Esophagus muscularis mucosa (tissue), 3 donors: Measurements from ENCODE around the gene CD69.

ENCODE experiments used
- CTCF ChIP-seq, 3 experiments: fragments of 200-600 bp in 2 of 3; fragments of 450-650 bp in 1 of 3; sonication (generic) in 2 of 3; IDR thresholded peaks; one replicate each; pipeline ENCODE4 v1.5.1; 2017 to 2019; ENCODE audit warnings: antibody characterized with exemption in 3 of 3, mild to moderate bottlenecking in 2 of 3, moderate library complexity in 1 of 3
- POLR2A ChIP-seq: fragments of 450-650 bp; IDR thresholded peaks from one replicate; pipeline ENCODE4 v1.6.1; 2017; ENCODE audit warnings: antibody characterized with exemption, moderate library complexity, mild to moderate bottlenecking, low read depth

GRCh38 chr12:9782547-9783382, 22.1 kb upstream of the CD69 start:
- TF ChIP-seq POLR2A (no peak), CTCF (IDR thresholded peaks at IDR 0.05) (no peak)
